ENCODE measurements around the gene CRTC1. TPM values are rescaled to one million over a fixed set of nuclear protein-coding genes. Genes with fewer than 3 reads are reported as not detected.
"Not testable (repeated sequence)": the region's sequence is repeated elsewhere in the genome, so short reads cannot be mapped to it uniquely, and the experiment has no call there.

The CRTC1 gene
- total RNA-seq, 1 donor from 2014 or later, result 17.5 TPM

GRCh38 chr19:18666784-18667183, 16.7 kb upstream of the CRTC1 start:
- DNase-seq (ENCODE audit: low spot score), result no peak
- ATAC-seq, result no peak
- intact Hi-C loops (cut with DNase I), result no loop called here

- DNase-seq (ENCODE audit: low spot score), result no peak
- no peak for ATAC-seq
Observed at GRCh38 chr19:18667531-18668251, 15.8 kb upstream of the CRTC1 start.

GRCh38 chr19:18668252-18668631, 15.2 kb upstream of the CRTC1 start:
- intact Hi-C loops (cut with DNase I), result no loop called here
- no peak for DNase-seq (ENCODE audit: low spot score)
- no peak for ATAC-seq

More at GRCh38 chr19:18667531-18668251, 15.8 kb upstream of the CRTC1 start:
- intact Hi-C loops (cut with DNase I), result no loop called here

GRCh38 chr19:18668744-18669523, 14.5 kb upstream of the CRTC1 start:
- ATAC-seq (no peak), DNase-seq (ENCODE audit: low spot score) (no peak)
- intact Hi-C loops (cut with DNase I), result no loop called here

- DNase-seq (ENCODE audit: low spot score), result no peak
- intact Hi-C loops (cut with DNase I), result no loop called here
- no peak for ATAC-seq
Observed at GRCh38 chr19:18669524-18669817, 14.0 kb upstream of the CRTC1 start.

- ATAC-seq, result no peak
- intact Hi-C loops (cut with DNase I), result loop anchor here (10.0 kb wide), 1 partner anchor 75 kb away; no protein-coding TSS in a partner anchor
- DNase-seq (ENCODE audit: low spot score), result no peak
Observed at GRCh38 chr19:18669883-18670282, 13.6 kb upstream of the CRTC1 start.

GRCh38 chr19:18670312-18670711, 13.2 kb upstream of the CRTC1 start:
- intact Hi-C loops (cut with DNase I), result loop anchor here (10.0 kb wide), 1 partner anchor 76 kb away; no protein-coding TSS in a partner anchor
- ATAC-seq, result no peak
- DNase-seq (ENCODE audit: low spot score), result no peak

- DNase-seq (ENCODE audit: low spot score) (no peak), ATAC-seq (peak; percentile 9)
- intact Hi-C loops (cut with DNase I), result loop anchor here (10.0 kb wide), 1 partner anchor 77 kb away; no protein-coding TSS in a partner anchor
Observed at GRCh38 chr19:18671303-18672043, 12.0 kb upstream of the CRTC1 start.

- ATAC-seq, result peak; percentile 4
- intact Hi-C loops (cut with DNase I), result loop anchor here (10.0 kb wide), 1 partner anchor 77 kb away; no protein-coding TSS in a partner anchor
- DNase-seq (ENCODE audit: low spot score), result no peak
Observed at GRCh38 chr19:18672044-18672451, 11.4 kb upstream of the CRTC1 start.

GRCh38 chr19:18672606-18673337, 10.7 kb upstream of the CRTC1 start:
- DNase-seq (ENCODE audit: low spot score), result no peak
- peak; percentile 31 for ATAC-seq
- intact Hi-C loops (cut with DNase I), result loop anchor here (10.0 kb wide), 1 partner anchor 78 kb away; no protein-coding TSS in a partner anchor

- intact Hi-C loops (cut with DNase I), result loop anchor here (10.0 kb wide), 1 partner anchor 80 kb away; no protein-coding TSS in a partner anchor
- ATAC-seq (no peak), DNase-seq (ENCODE audit: low spot score) (no peak)
Observed at GRCh38 chr19:18674616-18675015, 8.9 kb upstream of the CRTC1 start.

GRCh38 chr19:18675779-18676178, 7.7 kb upstream of the CRTC1 start:
- ATAC-seq (no peak), DNase-seq (ENCODE audit: low spot score) (no peak)
- intact Hi-C loops (cut with DNase I), result loop anchor here (10.0 kb wide), 1 partner anchor 81 kb away; no protein-coding TSS in a partner anchor

GRCh38 chr19:18676692-18677091, 6.8 kb upstream of the CRTC1 start:
- ATAC-seq, result no peak
- DNase-seq (ENCODE audit: low spot score), result no peak
- intact Hi-C loops (cut with DNase I), result loop anchor here (10.0 kb wide), 1 partner anchor 82 kb away; no protein-coding TSS in a partner anchor

GRCh38 chr19:18677156-18677555, 6.3 kb upstream of the CRTC1 start:
- intact Hi-C loops (cut with DNase I), result loop anchor here (10.0 kb wide), 1 partner anchor 82 kb away; no protein-coding TSS in a partner anchor
- DNase-seq (ENCODE audit: low spot score) (no peak), ATAC-seq (no peak)

GRCh38 chr19:18680148-18680547, 3.3 kb upstream of the CRTC1 start:
- intact Hi-C loops (cut with DNase I); ATAC-seq; DNase-seq (ENCODE audit: low spot score): not testable (repeated sequence)

GRCh38 chr19:18682807-18683108, 722 bp upstream of the CRTC1 start:
- no peak for DNase-seq (ENCODE audit: low spot score)
- no peak for ATAC-seq
- intact Hi-C loops (cut with DNase I), result no loop called here

GRCh38 chr19:18683958-18684641, 620 bp downstream of the CRTC1 start:
- ATAC-seq (peak; percentile 4), DNase-seq (ENCODE audit: low spot score) (no peak)
- intact Hi-C loops (cut with DNase I), result no loop called here

GRCh38 chr19:18684642-18684993, 1.1 kb downstream of the CRTC1 start:
- DNase-seq (ENCODE audit: low spot score), result no peak
- intact Hi-C loops (cut with DNase I), result no loop called here
- peak; percentile 2 for ATAC-seq

Data from sciatic nerve (tissue), 2 donors.